Bronchial epithelial cell (primary cell): ENCODE data around the gene CADPS2. TPM values are rescaled to one million over a fixed set of nuclear protein-coding genes. Genes with fewer than 3 reads are reported as not detected.
"Not testable (repeated sequence)": the region's sequence is repeated elsewhere in the genome, so short reads cannot be mapped to it uniquely, and the experiment has no call there.

Source experiments
- DNase-seq: peaks from one replicate; pipeline ENCODE4 v3.0.0-alpha.2; 2010; ENCODE audit warnings: low read depth
- FAIRE-seq: peaks from 2 replicates; lab custom pipeline; 2011; peaks lifted over from hg19 to GRCh38; lab: Jason Lieb, UNC
- H3K27me3 ChIP-seq: 2 replicates; pipeline ENCODE4 v1.5.1; 2011; ENCODE audit warnings: low read length; ENCODE audit not compliant: control insufficient read depth, insufficient read depth
- H3K36me3 ChIP-seq: 2 replicates; pipeline ENCODE4 v1.5.1; 2011; ENCODE audit warnings: low read length; ENCODE audit not compliant: control insufficient read depth, insufficient read depth
- H3K4me3 ChIP-seq: 2 replicates; pipeline ENCODE4 v1.5.1; 2011; ENCODE audit warnings: mild to moderate bottlenecking, low read depth, low read length, control low read depth
- total RNA-seq: library from RNA; depleted of rRNA; stranded (reverse); fragments of >200 nt; gene quantifications from 2 replicates; pipeline ENCODE4 v1.2.1, GENCODE V29; 2014
- TF ChIP-seq, protein P1 (sequence below): IDR thresholded peaks from 2 replicates; pipeline ENCODE4 v1.5.1; 2011; ENCODE audit warnings: mild to moderate bottlenecking, moderate library complexity, low read length, control low read depth, inconsistent platforms; ENCODE audit not compliant: insufficient read depth, severe bottlenecking

CADPS2 gene
- total RNA-seq, 1 donor from 2014 or later, result 4.2 TPM

DNA sequence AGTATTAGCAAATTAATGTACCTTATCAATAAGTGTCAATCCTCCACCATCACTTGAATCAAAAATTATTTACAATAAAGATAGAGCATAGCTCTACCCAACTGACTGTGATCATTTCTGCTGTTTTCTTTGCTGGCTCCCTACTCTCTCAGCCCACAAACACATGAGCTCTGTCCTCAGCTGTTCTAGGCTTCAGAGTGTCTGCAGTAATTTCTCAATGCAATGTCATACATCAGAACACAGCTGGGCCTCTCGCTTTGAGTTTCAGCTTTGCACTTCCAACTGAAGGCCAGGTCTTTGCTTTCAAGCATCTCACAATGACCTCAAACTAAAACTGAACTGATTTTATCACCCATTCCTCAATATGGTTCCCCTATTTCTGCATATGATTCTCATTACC, 243.0 kb downstream of the CADPS2 start:
- no peaks in the 10 kb centered on the region for H3K36me3 ChIP-seq
- DNase-seq, result no peak
- FAIRE-seq, result no peak
- H3K4me3 ChIP-seq, result no peak overlapping the region
- TF ChIP-seq, protein P1, sequence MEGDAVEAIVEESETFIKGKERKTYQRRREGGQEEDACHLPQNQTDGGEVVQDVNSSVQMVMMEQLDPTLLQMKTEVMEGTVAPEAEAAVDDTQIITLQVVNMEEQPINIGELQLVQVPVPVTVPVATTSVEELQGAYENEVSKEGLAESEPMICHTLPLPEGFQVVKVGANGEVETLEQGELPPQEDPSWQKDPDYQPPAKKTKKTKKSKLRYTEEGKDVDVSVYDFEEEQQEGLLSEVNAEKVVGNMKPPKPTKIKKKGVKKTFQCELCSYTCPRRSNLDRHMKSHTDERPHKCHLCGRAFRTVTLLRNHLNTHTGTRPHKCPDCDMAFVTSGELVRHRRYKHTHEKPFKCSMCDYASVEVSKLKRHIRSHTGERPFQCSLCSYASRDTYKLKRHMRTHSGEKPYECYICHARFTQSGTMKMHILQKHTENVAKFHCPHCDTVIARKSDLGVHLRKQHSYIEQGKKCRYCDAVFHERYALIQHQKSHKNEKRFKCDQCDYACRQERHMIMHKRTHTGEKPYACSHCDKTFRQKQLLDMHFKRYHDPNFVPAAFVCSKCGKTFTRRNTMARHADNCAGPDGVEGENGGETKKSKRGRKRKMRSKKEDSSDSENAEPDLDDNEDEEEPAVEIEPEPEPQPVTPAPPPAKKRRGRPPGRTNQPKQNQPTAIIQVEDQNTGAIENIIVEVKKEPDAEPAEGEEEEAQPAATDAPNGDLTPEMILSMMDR, result no peak
- no peaks in the 10 kb centered on the region for H3K27me3 ChIP-seq

DNA sequence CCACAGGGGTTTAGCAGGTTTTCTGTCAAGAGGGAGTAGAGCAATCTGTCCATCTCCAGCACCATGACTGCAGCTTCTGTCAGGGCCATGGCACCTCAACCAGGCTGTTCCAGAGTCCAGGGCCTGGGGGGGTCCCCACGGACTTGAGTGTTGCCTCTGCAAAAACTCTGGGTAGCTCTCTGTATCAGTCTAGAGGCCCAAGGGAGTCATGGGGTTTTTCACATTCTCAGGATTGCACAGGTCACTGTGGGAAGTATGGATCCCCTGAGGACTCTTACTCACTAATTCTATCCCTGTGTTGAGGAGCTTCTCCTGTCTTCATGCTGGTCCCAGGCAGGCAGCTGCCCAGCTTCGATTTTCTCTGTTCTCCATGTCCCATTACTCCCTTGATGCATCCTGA, 247.8 kb downstream of the CADPS2 start:
- TF ChIP-seq, protein P1, result no peak
- Histone ChIP-seq H3K36me3 (no peaks in the 10 kb centered on the region), H3K27me3 (no peaks in the 10 kb centered on the region), H3K4me3 (no peak overlapping the region)
- DNase-seq, result no peak
- FAIRE-seq, result no peak

DNA sequence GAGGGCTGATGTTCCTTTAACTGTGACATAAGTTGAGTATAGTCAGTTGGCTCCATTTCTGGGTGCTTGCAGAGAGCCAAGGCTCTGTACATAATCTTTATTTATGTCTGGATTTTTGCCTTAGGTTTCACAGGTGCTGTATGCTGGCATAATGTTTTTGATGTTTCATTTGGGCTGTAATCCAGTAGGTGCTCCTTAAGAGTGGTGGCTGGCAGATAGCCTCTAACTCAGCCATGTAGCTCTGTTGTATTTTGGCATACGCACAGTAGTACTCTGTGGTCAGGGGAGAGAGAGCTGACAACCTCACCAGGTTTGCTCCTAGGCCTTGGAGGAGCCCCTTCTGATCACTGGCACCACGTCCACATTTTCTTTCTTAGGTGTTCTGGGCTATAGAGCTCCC, 248.5 kb downstream of the CADPS2 start:
- Histone ChIP-seq H3K27me3 (no peaks in the 10 kb centered on the region), H3K4me3 (no peak overlapping the region), H3K36me3 (no peaks in the 10 kb centered on the region)
- TF ChIP-seq, protein P1, result no peak
- FAIRE-seq (no peak), DNase-seq (no peak)

DNA sequence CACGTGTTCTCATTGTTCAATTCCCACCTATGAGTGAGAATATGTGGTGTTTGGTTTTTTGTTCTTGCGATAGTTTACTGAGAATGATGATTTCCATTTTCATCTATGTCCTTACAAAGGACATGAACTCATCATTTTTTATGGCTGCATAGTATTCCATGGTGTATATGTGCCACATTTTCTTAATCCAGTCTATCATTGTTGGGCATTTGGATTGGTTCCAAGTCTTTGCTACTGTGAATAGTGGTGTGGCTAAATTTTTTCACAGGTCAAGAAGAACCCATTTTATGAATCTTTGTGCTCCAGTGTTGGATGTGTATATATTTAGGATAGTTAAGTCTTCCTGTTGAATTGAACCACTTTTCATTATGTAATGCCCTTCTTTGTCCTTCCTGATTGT, 250.8 kb downstream of the CADPS2 start:
- not testable (repeated sequence) for H3K36me3 ChIP-seq, DNase-seq, H3K4me3 ChIP-seq, FAIRE-seq, H3K27me3 ChIP-seq

DNA sequence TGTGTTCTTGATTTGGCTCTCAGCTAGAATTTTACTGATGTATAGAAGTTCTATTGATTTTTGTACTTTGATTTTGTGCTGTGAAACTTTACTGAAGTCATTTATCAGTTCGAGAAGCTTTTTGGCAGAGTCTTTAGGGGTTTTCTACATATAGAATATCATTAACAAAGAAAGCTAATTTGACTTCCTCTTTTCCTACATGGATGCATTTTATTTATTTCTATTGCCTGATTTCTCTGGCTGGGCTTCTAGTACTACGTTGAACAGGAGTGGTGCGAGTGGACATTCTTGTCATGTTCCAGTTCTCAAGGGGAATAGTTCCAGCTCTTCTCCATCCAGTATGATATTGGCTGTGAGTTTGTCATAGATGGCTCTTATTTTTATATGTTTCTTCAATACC, 252.8 kb downstream of the CADPS2 start:
- TF ChIP-seq, protein P1, result no peak
- DNase-seq (no peak), FAIRE-seq (no peak)
- no peaks in the 10 kb centered on the region for H3K36me3 ChIP-seq
- H3K27me3 ChIP-seq, result no peaks in the 10 kb centered on the region
- H3K4me3 ChIP-seq, result no peak overlapping the region

DNA sequence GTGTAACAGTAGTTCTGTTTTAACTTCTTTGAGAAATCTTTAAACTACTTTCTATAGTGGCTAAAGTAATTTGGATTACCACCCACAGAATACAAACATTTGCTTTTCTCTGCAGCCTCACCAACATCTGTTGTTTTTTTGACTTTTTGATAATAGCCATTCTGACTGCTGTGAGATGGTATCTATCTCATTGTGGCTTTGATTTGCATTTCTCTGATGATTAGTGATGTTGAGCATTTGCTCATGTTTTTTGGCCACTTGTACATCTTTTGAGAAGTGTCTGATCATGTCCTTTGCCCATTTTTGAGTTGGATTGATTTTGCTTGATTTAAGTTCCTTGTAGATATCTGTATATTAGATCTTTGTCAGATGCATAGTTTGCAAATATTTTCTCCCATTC, 254.0 kb downstream of the CADPS2 start:
- TF ChIP-seq, protein P1, result no peak
- no peak for DNase-seq
- no peak for FAIRE-seq
- Histone ChIP-seq H3K36me3 (no peaks in the 10 kb centered on the region), H3K27me3 (no peaks in the 10 kb centered on the region), H3K4me3 (no peak overlapping the region)
